ENCODE measurements around the gene QSOX2.

The QSOX2 gene

GRCh38 chr9:136169495-136169894 lies 76.1 kb downstream of the QSOX2 start:
- no peak overlapping the region for H3K9ac ChIP-seq (ENCODE audit: low read depth, low read length)
- peaks cover 9% of the 10 kb centered on the region for H3K4me1 ChIP-seq (ENCODE audit: control insufficient read depth, insufficient read depth, low read length)
- no peaks in the 10 kb centered on the region for H3K9me3 ChIP-seq (ENCODE audit: control insufficient read depth, insufficient read depth, low read length)
- H3K4me3 ChIP-seq (ENCODE audit: low read depth, low read length) = no peak overlapping the region
- H3K36me3 ChIP-seq (ENCODE audit: control insufficient read depth, insufficient read depth, low read length) = no peaks in the 10 kb centered on the region
- no peaks in the 10 kb centered on the region for H3K27me3 ChIP-seq (ENCODE audit: control insufficient read depth, insufficient read depth, low read length)

GRCh38 chr9:136163248-136163850 lies 82.3 kb downstream of the QSOX2 start:
- H3K27me3 ChIP-seq (ENCODE audit: control insufficient read depth, insufficient read depth, low read length) = no peaks in the 10 kb centered on the region

GRCh38 chr9:136160995-136161610 lies 84.5 kb downstream of the QSOX2 start:
- no peaks in the 10 kb centered on the region for H3K9me3 ChIP-seq (ENCODE audit: control insufficient read depth, insufficient read depth, low read length)
- no peaks in the 10 kb centered on the region for H3K36me3 ChIP-seq (ENCODE audit: control insufficient read depth, insufficient read depth, low read length)
- H3K4me3 ChIP-seq (ENCODE audit: low read depth, low read length) = no peak overlapping the region
- H3K9ac ChIP-seq (ENCODE audit: low read depth, low read length) = no peak overlapping the region
- H3K27me3 ChIP-seq (ENCODE audit: control insufficient read depth, insufficient read depth, low read length) = no peaks in the 10 kb centered on the region
- H3K4me1 ChIP-seq (ENCODE audit: control insufficient read depth, insufficient read depth, low read length) = no peaks in the 10 kb centered on the region

More at GRCh38 chr9:136163248-136163850, 82.3 kb downstream of the QSOX2 start:
- no peak overlapping the region for H3K4me3 ChIP-seq (ENCODE audit: low read depth, low read length)
- no peaks in the 10 kb centered on the region for H3K9me3 ChIP-seq (ENCODE audit: control insufficient read depth, insufficient read depth, low read length)
- no peaks in the 10 kb centered on the region for H3K4me1 ChIP-seq (ENCODE audit: control insufficient read depth, insufficient read depth, low read length)
- no peaks in the 10 kb centered on the region for H3K36me3 ChIP-seq (ENCODE audit: control insufficient read depth, insufficient read depth, low read length)
- H3K9ac ChIP-seq (ENCODE audit: low read depth, low read length) = no peak overlapping the region

GRCh38 chr9:136160381-136160841 lies 85.2 kb downstream of the QSOX2 start:
- Histone ChIP-seq H3K27me3 (ENCODE audit: control insufficient read depth, insufficient read depth, low read length) (no peaks in the 10 kb centered on the region), H3K9me3 (ENCODE audit: control insufficient read depth, insufficient read depth, low read length) (no peaks in the 10 kb centered on the region), H3K36me3 (ENCODE audit: control insufficient read depth, insufficient read depth, low read length) (no peaks in the 10 kb centered on the region), H3K9ac (ENCODE audit: low read depth, low read length) (no peak overlapping the region), H3K4me1 (ENCODE audit: control insufficient read depth, insufficient read depth, low read length) (no peaks in the 10 kb centered on the region), H3K4me3 (ENCODE audit: low read depth, low read length) (no peak overlapping the region)

- no peaks in the 10 kb centered on the region for H3K27me3 ChIP-seq (ENCODE audit: control insufficient read depth, insufficient read depth, low read length)
- H3K4me3 ChIP-seq (ENCODE audit: low read depth, low read length) = no peak overlapping the region
- no peak overlapping the region for H3K9ac ChIP-seq (ENCODE audit: low read depth, low read length)
Observed at GRCh38 chr9:136159851-136160250, 85.8 kb downstream of the QSOX2 start.

GRCh38 chr9:136157477-136158265 lies 87.9 kb downstream of the QSOX2 start:
- no peak overlapping the region for H3K4me3 ChIP-seq (ENCODE audit: low read depth, low read length)
- H3K4me1 ChIP-seq (ENCODE audit: control insufficient read depth, insufficient read depth, low read length) = no peaks in the 10 kb centered on the region
- no peaks in the 10 kb centered on the region for H3K36me3 ChIP-seq (ENCODE audit: control insufficient read depth, insufficient read depth, low read length)
- H3K27me3 ChIP-seq (ENCODE audit: control insufficient read depth, insufficient read depth, low read length) = no peaks in the 10 kb centered on the region
- H3K9me3 ChIP-seq (ENCODE audit: control insufficient read depth, insufficient read depth, low read length) = no peaks in the 10 kb centered on the region
- H3K9ac ChIP-seq (ENCODE audit: low read depth, low read length) = no peak overlapping the region

More at GRCh38 chr9:136159851-136160250, 85.8 kb downstream of the QSOX2 start:
- Histone ChIP-seq H3K36me3 (ENCODE audit: control insufficient read depth, insufficient read depth, low read length) (no peaks in the 10 kb centered on the region), H3K9me3 (ENCODE audit: control insufficient read depth, insufficient read depth, low read length) (no peaks in the 10 kb centered on the region), H3K4me1 (ENCODE audit: control insufficient read depth, insufficient read depth, low read length) (no peaks in the 10 kb centered on the region)

Measured in iPS-15b (cell line).